Amygdala (tissue), 56 donors: ENCODE data around the gene SERPINE2.
A peak's percentile ranks its signal among the peaks of the same experiment; 100 is the strongest.
"Not testable (repeated sequence)": the region's sequence is repeated elsewhere in the genome, so short reads cannot be mapped to it uniquely, and the experiment has no call there.

ENCODE experiments used
- DNase-seq, 56 donors: peaks; one replicate each; lab custom pipeline; 2025; lab: John Stamatoyannopoulos, UW

The SERPINE2 gene

DNA sequence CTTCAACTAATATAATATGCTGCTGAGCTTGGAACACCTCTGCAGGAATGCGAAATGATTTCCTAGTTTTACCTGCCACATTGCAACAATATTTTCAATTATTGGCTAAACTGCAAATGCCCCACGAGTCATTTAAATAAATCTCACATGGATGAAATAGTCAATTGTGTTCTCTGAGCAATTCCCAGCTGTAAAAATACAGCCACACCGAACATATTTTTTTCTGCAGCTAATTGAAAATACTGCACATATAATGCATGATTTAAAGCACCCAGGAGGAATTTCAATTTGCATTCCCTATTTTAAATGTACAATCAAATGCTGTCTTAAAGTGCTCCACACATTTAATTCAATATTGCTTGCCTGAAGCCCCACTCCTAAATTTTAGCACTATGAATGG lies 18.6 kb downstream of the SERPINE2 start:
- DNase-seq = no peak

DNA sequence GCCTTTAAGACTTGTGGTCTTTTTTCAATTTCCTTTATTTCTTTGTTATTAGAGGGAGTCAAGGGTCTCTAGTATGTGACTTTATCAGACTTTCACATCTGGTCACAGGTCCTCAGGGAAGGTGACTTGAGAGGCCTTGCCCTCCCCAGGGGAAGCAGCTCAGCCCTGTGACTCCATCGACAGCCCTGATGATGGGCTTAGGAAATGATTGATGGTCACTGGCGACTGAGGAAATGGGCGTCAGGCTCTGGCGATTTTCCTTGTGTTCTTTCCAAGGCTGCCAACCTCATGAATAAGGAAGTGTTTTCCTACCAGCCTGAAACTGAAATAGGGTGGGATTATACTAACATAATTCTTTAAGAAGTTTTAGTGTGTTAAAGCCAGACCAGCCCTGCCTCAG lies 21.1 kb downstream of the SERPINE2 start:
- DNase-seq = no peak

DNA sequence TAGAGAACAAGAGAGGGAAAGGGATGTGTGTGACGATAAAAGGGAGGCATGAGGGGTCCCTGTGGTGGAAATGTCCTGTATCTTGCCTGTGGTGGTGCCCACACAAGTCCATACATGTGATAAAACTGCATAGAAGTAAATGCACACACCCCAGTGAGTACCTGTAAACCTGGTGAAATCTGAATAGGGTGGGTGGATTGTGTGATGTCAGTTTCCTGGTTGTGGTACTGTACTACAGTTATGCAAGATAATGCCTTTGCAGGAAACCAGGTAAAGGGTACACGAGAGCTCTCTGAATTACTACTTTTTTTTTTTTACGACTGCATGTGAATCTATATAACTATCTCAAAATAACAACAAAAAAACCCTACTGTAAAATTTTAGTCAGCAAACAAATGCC lies 22.1 kb downstream of the SERPINE2 start:
- no peak for DNase-seq

DNA sequence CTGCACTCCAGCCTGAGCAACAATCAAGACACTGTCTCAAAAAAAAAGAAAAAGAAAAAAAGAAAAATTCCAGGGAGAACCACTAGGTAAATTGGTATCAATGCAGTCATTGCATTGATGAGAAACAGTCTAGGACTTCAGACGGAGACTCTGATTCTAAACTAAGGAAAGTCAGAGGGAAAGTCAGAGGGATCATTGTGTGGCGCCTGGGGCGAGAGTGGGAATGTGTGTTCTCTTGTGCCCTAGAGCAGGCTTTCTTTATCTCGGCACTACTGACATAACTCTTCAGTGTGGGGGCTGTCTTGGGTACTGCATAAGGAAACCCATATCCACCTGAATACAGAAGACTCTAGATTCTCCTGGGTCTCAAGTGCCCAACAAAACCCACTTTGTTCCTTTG lies 24.8 kb downstream of the SERPINE2 start:
- no peak for DNase-seq

DNA sequence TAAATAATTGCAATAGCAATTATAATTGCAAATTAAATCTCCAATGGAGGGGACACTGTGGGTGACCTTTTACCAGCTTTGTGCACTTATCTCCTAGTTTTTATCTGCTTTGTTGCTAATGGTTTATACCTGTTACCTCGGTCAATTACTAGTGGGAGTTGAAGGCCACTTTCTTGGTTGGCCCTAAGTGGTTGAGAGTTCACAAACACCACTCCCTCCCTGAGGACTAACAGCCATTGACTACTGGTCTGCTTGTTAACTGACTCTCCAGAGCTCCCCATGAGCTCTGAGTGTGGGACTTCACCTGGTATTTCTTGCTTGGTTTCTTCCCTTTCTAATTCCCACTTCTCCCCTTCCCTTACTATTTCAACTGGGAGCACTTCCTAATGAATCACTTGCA lies 27.2 kb downstream of the SERPINE2 start:
- DNase-seq = no peak

DNA sequence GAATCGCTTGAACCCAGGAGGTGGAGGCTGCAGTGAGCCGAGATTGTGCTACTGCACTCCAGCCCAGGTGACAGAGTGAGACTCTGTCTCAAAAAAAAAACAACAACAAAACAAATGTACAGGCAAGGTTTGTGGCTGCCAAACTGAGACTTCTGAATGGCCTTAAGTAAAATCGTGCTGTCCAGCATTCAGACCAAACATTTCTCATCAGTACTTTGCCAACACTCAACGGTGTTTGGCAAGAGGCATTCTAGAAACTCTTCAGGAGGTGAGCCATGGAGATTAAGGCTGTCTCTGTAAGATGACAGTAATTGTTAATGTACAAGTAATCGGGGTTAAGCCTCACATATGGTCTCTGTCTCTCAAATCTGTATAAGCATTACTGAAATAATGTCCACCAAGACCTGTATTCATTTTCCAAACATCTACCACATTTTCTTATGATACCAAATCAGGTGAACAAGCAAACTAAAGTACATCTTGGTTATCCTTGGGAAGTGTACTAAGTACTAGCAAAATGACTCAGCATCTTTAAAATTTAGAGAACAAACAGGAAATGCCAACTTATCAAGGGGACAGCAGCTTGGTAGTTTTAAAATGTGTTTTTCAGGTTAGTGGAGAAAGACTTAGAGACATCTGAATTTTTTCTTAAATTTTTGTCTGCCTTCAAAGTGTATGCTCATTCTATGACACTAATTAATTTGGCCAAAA lies 29.3 kb downstream of the SERPINE2 start:
- DNase-seq = no peak

DNA sequence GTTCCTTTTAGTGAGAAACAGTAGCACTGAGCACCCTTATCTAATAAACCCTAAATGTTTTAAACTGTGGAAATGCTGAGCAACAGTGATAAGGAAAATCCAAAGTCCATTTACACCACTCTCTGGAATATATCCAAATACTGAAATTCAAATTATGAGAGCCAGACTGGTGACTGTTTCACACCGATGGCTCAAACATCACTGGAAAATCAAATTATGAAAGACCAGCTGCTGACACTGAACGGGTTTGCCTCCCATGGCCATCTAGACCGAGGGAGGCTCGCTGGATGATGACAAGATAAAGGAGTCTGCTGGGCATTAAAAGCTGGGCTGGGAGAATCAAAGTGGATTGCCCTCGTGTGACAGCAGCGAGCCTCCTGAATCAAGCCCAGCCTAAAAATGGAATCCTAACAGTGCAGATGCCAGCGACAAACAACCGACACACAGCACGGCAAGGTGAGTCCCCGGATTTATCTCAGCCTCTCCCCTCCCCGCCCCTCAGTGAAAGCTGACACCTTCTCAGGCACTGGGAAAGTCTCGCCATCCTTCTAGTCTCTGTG lies 30.3 kb downstream of the SERPINE2 start:
- DNase-seq = no peak

DNA sequence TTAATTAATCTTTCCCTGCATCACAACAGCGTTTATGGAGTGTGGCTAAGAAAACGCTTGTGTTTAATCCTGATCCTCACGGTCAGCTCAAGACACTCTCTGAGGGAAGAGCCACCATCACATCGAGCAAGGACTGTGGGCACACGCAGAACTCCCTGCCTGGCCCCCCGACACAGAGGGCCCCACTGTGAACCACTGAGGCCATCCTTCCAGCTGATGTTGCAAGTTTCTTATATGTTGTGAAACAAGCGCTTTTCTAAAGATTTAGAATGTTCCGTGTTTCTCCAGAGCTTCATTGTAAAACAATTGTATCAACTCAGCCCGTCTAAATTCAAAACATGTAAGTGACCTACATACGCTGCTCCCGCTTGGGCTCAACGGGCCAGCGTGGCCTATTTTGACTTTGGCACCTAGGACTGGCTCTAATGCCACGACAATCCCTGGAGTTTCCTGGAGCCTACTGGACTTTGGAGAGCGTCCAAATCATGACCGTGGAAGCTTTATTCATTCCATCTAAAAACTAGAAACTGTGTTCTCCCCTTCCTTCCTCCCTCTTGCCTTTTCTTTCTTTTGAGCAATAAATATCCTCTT lies 34.9 kb downstream of the SERPINE2 start:
- peak in 22 of 56 donors; percentile 3 to 45 (median 21) for DNase-seq

DNA sequence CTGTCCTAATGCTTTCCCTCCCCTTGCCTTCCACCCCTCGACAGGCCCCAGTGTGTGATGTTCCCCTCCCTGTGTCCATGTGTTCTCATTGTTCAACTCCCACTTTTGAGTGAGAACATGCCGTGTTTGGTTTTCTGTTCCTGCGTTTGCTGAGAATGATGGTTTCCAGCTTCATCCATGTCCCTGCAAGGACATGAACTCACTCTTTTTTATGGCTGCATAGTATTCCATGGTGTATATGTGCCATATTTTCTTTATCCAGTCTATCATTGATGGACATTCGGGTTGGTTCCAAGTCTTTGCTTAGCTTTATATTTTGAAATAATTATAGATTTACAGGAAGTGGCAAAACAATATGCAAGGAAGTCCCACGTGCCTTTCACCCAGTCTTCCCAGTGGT lies 38.4 kb downstream of the SERPINE2 start:
- not testable (repeated sequence) for DNase-seq

DNA sequence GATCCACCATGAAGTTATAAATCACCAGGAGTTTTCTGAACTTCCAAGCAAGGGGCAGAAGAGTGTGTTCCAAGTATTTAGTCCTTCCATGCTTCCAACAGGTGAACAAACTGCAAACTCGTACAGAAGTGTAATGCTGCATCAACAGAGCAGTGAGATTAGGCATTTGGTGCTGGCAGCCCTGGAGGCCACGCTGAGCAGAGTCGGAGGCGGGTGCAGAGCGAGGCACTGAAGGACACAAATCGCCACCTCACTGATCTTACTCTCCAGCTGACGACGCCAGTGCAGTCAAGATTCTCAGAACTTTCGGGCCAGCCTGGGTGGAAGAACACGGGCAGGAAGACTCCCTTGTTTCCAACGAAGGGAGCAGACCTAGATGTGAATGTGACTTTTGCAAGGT lies 39.2 kb downstream of the SERPINE2 start:
- DNase-seq = no peak

DNA sequence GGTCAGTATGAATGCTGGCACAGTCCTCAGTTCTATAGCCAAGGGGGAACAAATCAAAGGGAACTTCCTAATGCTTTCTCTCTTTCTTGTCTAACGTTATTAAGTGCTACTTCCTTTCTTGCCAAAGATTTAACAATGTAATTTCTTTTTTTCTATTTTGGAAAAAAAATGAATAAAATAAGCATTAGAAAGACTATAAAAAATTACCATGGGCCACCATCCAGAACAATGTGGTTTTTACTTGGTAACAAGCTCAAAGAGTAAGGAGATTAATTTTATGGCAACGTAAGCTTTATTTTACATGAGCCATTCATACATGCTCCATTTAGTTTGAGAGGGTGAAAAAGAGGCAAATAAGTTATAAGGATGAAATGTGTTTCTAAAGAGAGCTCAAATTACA lies 40.1 kb downstream of the SERPINE2 start:
- DNase-seq = no peak

DNA sequence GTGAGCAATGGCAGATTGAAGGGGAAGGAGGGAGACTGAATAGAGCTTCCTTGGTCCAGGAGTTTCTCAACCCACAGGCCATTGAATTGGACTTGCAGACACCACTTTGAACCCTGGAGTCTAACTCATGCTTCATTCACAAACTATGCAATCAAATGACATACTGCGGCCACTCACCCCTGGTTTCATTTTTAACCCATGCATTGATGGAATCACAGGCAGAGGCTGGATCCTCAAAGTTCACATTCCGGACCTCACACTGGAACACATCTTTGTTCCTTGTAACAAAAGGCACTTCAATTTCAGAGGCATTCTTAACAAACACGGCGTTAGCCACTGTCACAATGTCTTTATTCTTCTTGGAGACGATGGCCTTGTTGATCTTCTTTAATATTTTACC lies 41.1 kb downstream of the SERPINE2 start:
- no peak for DNase-seq

DNA sequence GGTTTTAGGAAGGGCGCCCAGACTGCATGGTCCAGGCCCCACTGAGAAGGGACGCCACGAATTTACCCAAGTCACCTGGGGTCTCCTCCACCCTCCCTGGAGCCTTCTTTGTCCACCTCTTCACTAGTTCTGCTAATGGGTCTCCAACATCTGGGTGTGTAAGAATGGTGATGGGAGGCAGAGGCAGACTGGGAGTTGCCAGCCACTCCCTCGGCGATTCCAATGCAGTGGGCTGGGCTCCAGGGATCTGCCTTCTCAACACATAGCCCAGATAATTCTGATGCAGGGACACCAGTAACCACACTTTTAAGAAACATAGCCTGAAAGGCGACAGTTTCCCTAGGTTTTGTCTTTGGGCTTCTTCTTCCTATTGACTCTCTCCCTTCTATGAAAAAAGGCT lies 42.7 kb downstream of the SERPINE2 start:
- no peak for DNase-seq

DNA sequence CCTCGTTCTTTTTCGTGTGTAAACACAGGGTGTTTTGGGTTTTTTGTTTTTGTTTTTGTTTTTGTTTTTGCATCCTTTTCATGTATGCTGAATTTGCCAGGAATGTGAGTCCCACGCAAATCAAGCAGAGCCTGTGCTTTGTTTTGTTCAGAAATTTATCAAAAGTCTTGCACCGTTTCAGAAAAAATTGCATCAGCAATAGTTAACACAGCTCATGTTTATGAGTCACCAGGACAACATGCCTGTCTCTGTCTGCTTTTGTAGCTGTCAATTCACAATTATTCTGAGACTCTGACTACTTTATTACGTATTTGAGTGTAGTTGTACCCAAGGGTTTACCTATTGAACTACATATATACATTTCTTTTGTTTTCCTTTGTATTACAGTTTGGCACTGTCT lies 43.5 kb downstream of the SERPINE2 start:
- DNase-seq = no peak

DNA sequence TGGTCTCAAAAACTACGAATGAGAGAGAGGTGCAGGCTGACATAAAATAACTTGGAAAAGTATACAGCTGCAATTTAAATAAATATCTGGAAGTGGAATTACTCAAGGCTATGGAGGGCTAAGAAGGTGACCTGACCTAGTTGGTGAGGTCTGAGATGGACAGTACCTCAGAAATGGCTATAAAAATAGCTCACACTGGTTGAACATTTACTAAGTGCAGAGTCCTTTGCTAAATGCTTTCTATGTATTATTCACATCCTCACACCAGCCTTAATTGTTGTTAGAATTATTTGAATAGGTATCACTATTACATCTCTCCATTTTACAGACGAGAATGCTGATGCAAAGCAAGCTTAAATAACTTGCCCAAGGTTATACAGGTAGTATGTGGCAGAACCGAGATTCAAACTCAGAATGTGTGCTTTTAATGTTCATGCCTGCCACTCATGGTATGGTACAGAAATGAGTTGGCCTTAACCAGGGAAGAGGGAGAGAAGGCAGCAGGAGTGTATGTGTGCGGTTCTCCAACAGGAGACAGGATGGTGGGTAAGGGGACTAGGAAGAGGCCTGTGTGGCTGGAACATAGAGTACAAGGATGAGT lies 44.4 kb downstream of the SERPINE2 start:
- no peak for DNase-seq

DNA sequence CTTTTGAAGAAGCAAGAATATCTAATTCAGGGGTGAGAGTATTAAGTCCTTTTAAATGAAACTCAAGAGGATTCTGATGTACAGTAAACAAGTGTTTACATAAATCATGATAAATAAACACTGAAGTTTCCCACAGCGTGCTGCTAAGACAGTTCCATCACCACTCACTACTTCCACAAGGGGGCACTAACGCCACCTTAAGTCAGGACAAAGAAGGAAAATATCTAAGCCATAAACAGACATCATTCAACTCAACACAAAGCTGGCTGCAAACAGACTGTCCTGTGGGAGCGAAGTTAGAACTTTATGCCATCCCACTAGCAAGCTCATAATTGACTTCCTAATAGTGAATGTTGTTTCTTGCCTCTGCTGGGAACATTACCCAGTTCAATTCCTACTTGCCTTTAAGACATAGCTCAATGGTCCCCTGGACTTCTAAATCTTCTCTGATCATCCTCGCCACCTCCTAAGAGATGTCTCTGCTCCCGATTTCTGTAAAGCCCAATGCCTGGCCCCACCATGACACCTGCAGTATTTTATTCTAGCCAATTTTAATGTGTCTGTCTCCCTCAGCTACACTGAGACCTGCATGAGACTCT lies 45.4 kb downstream of the SERPINE2 start:
- DNase-seq = peak in 41 of 56 donors; percentile 4 to 86 (median 28)

DNA sequence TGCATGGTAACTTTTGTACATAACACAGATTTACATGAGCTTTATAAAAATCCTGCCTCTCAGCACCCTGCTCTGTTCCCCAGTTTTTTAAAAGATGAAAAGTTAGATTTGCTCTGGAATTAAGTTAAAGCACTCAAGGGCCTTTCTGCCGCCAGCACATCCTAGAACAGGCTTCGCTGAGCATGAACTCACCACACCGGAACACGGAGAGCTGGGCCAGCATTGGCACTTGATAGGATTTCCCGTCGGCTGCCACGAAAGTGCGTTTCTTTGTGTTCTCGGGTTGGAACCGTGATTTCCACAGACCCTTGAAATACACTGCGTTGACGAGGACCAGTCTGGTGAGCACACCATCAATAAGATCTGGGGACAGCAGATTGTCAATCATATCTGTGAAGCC lies 47.5 kb downstream of the SERPINE2 start:
- DNase-seq = no peak

DNA sequence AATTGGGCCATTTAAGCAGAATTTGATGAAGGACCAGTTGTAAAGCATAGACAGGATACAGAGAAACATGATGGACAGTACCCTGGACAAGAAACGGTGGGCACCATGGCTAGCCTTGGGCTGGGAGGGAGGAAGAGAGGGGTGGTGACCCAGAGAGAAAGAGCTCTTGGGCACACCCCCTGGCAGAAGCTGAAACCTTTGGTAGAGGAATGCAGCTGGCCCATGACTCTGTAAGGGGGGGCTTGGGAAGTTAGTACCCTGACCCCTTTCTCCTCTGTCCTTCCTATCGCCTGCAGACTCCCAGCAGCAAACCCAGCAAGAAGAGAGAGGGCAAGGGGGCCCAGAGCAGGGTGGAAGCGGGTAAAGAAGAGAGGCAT lies 49.2 kb downstream of the SERPINE2 start:
- no peak for DNase-seq

DNA sequence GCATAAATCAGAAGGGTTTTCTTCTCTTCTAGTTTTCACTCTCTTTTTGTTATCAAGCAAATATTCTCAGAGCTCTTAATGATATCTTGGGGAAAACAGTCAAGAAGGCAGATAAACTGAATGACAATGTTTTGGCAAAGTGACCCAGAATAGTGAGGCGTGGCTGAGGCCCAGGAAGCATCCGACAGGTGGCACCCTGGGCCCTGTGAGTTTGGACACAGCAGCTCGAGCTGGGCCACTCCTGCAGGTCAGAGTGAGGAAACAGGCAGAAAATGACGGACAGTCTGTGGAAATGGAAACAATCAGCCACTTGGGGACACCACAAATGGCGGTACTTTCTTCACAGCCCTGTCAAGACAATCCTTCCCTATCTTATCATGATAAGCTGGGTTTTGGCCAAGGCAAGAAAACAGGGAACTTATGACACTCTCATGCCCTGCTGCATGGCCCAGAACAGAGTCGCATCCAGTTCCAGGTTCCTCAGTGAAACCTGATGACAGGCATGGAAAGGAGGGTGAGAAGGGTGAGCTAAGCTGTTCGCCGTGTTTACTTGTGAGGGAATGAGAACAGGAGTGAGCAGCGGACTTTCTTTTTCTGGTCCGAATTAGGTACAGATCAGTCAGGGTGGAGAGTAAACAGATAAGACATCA lies 49.8 kb downstream of the SERPINE2 start:
- no peak for DNase-seq

DNA sequence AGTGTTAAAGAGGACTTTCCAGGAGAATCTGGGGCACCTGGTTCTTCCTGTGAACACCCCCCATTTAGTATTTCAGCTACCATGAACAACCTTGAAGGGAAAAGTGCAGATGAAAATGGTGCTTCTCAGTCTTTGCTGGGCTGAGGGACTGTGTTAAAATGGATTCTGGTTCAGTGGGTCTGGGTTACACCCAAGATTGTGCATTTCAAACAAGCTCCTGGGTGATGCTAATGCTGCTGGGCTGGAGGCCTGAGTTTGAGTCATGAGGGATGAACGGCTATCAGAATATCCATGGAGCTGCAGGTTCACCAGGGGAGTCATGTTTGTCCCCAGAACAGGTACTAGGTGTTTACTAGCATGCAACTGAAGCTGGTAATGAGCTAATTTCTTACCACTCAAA lies 57.8 kb downstream of the SERPINE2 start:
- no peak for DNase-seq

DNA sequence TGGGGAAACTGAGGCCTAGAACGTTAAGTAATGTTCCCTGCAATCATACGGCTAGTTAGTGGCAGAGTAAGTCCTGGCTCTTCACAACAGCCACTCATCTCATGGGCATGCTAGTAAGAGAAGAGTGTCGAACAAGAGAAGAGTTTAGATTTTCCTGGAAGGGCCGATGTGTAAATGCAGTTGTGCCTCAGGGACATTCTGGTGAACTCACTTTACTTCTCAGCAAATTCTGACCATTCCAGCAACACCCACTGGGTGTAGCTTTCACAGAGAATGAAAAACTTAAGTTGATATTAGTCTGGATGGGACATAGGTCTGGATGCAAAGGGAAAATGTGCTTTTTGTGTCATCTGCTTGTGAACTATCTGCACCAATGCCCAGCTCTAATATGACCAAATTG lies 58.3 kb downstream of the SERPINE2 start:
- no peak for DNase-seq
